ENCODE data around the gene LRRTM1.
A peak's percentile ranks its signal among the peaks of the same experiment; 100 is the strongest.

LRRTM1 gene

DNA sequence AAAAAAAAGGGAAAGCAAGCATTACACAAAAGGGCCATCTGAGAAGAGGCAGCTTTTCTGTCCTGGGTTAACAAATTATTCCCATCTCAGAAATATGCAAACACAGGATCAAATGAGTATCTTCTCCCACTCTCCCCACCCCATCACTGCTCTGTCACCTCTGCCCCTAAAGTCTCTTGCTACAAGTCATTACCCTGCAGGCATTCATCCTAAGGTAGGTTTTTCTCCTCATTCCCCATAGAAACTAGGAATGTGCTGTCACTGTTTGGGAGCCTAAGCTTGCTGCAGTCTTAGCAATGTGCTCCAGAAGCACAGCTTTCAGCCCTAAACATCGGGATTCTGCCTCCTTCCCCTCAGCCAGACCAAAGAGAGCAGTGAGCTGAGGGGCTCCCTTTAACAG is 3.6 kb downstream of the LRRTM1 start:
- H3K27me3 ChIP-seq (ENCODE audit: control insufficient read depth, insufficient read depth, low read length) = peaks cover 72% of the 10 kb centered on the region
- no peak overlapping the region for H3K9ac ChIP-seq (ENCODE audit: low read length)
- peak overlapping the region; percentile 28 for H3K4me3 ChIP-seq (ENCODE audit: low read length)
- H3K4me1 ChIP-seq (ENCODE audit: control insufficient read depth, low read depth, low read length) = peaks cover 47% of the 10 kb centered on the region
- H3K36me3 ChIP-seq (ENCODE audit: control insufficient read depth, low read depth, low read length) = no peaks in the 10 kb centered on the region
- no peaks in the 10 kb centered on the region for H3K9me3 ChIP-seq (ENCODE audit: control insufficient read depth, low read depth, low read length)
- no peak overlapping the region for H3K27ac ChIP-seq (ENCODE audit: low read length)

GRCh38 chr2:80300346-80300745 is 4.2 kb downstream of the LRRTM1 start:
- no peak overlapping the region for H3K9ac ChIP-seq (ENCODE audit: low read length)
- H3K4me1 ChIP-seq (ENCODE audit: control insufficient read depth, low read depth, low read length) = peaks cover 47% of the 10 kb centered on the region
- peaks cover 66% of the 10 kb centered on the region for H3K27me3 ChIP-seq (ENCODE audit: control insufficient read depth, insufficient read depth, low read length)
- H3K27ac ChIP-seq (ENCODE audit: low read length) = no peak overlapping the region
- H3K36me3 ChIP-seq (ENCODE audit: control insufficient read depth, low read depth, low read length) = no peaks in the 10 kb centered on the region
- peak overlapping the region; percentile 28 for H3K4me3 ChIP-seq (ENCODE audit: low read length)
- no peaks in the 10 kb centered on the region for H3K9me3 ChIP-seq (ENCODE audit: control insufficient read depth, low read depth, low read length)

- Histone ChIP-seq H3K27me3 (ENCODE audit: control insufficient read depth, insufficient read depth, low read length) (peaks cover 59% of the 10 kb centered on the region), H3K36me3 (ENCODE audit: control insufficient read depth, low read depth, low read length) (no peaks in the 10 kb centered on the region), H3K4me3 (ENCODE audit: low read length) (no peak overlapping the region), H3K4me1 (ENCODE audit: control insufficient read depth, low read depth, low read length) (peaks cover 47% of the 10 kb centered on the region), H3K9ac (ENCODE audit: low read length) (no peak overlapping the region), H3K27ac (ENCODE audit: low read length) (no peak overlapping the region), H3K9me3 (ENCODE audit: control insufficient read depth, low read depth, low read length) (no peaks in the 10 kb centered on the region)
Measured at GRCh38 chr2:80299661-80300060, 4.9 kb downstream of the LRRTM1 start.

- Histone ChIP-seq H3K9ac (ENCODE audit: low read length) (no peak overlapping the region), H3K4me1 (ENCODE audit: control insufficient read depth, low read depth, low read length) (peaks cover 46% of the 10 kb centered on the region), H3K27me3 (ENCODE audit: control insufficient read depth, insufficient read depth, low read length) (peaks cover 52% of the 10 kb centered on the region), H3K4me3 (ENCODE audit: low read length) (no peak overlapping the region), H3K27ac (ENCODE audit: low read length) (no peak overlapping the region), H3K36me3 (ENCODE audit: control insufficient read depth, low read depth, low read length) (no peaks in the 10 kb centered on the region), H3K9me3 (ENCODE audit: control insufficient read depth, low read depth, low read length) (no peaks in the 10 kb centered on the region)
Measured at GRCh38 chr2:80298954-80299353, 5.6 kb downstream of the LRRTM1 start.

DNA sequence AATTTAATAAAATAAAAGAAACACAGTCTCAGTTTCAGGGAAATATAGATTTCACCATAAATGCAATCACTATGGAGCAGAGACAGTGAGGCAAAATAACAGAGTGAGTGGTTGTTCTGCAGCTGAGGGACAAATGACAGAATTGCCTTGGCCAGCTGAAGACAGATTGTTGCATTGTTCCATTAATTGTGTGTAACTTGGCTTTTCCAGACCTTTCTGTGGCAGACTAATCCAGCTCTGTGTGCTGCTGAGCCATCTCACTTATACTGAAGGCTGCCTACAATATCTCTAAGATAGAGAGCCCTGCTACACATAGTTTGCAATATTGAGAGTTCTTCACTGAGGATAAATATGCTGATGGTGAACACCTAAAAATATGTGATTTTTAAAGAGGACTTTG is 11.5 kb downstream of the LRRTM1 start:
- Histone ChIP-seq H3K27ac (ENCODE audit: low read length) (no peak overlapping the region), H3K36me3 (ENCODE audit: control insufficient read depth, low read depth, low read length) (no peaks in the 10 kb centered on the region), H3K9ac (ENCODE audit: low read length) (no peak overlapping the region), H3K9me3 (ENCODE audit: control insufficient read depth, low read depth, low read length) (no peaks in the 10 kb centered on the region), H3K27me3 (ENCODE audit: control insufficient read depth, insufficient read depth, low read length) (no peaks in the 10 kb centered on the region), H3K4me1 (ENCODE audit: control insufficient read depth, low read depth, low read length) (no peaks in the 10 kb centered on the region), H3K4me3 (ENCODE audit: low read length) (no peak overlapping the region)

DNA sequence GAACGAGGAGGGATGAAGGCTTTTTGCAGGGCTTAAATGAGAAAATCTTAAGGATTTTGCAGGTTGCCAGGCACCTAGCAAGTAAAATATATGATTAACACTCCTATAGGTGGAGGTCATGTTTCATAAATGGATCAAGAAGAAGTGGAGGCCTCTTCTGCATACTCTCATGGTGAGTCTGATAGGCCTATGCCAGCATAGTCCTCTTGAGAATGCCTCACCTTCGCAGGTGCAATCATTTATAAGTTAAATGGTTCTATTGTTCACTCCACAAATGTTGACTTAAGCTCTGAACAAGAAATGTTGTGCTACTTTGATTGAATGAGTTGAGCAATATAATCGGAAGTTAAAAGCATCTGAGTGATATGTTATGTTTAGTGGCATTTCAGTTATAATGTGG is 12.1 kb downstream of the LRRTM1 start:
- no peak overlapping the region for H3K9ac ChIP-seq (ENCODE audit: low read length)
- H3K9me3 ChIP-seq (ENCODE audit: control insufficient read depth, low read depth, low read length) = no peaks in the 10 kb centered on the region
- no peak overlapping the region for H3K27ac ChIP-seq (ENCODE audit: low read length)
- H3K4me3 ChIP-seq (ENCODE audit: low read length) = no peak overlapping the region
- H3K36me3 ChIP-seq (ENCODE audit: control insufficient read depth, low read depth, low read length) = no peaks in the 10 kb centered on the region
- no peaks in the 10 kb centered on the region for H3K27me3 ChIP-seq (ENCODE audit: control insufficient read depth, insufficient read depth, low read length)
- no peaks in the 10 kb centered on the region for H3K4me1 ChIP-seq (ENCODE audit: control insufficient read depth, low read depth, low read length)

GRCh38 chr2:80291656-80292055 is 12.9 kb downstream of the LRRTM1 start:
- Histone ChIP-seq H3K27me3 (ENCODE audit: control insufficient read depth, insufficient read depth, low read length) (no peaks in the 10 kb centered on the region), H3K27ac (ENCODE audit: low read length) (no peak overlapping the region), H3K9ac (ENCODE audit: low read length) (no peak overlapping the region), H3K9me3 (ENCODE audit: control insufficient read depth, low read depth, low read length) (no peaks in the 10 kb centered on the region), H3K4me3 (ENCODE audit: low read length) (no peak overlapping the region), H3K36me3 (ENCODE audit: control insufficient read depth, low read depth, low read length) (no peaks in the 10 kb centered on the region), H3K4me1 (ENCODE audit: control insufficient read depth, low read depth, low read length) (no peaks in the 10 kb centered on the region)

DNA sequence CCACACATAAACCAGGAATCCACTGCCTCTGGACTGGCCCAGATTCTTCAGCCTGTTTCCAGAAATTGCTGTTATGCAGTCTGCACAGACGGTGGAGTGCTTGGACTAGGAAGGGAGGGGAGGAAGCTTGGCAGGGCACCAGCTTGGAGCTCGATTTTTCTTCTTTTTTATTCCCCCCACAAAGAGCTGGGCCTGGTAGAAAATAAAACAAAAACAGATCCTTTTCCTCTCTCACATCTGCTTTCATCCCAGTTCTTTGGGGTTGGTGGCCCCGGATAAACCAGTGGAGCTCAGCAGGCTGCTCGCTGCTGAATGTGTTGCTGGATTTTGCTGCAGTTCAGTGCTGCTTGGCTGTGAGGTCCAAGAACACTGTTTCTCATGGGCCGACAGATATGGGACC is 16.0 kb downstream of the LRRTM1 start:
- Histone ChIP-seq H3K36me3 (ENCODE audit: control insufficient read depth, low read depth, low read length) (no peaks in the 10 kb centered on the region), H3K4me3 (ENCODE audit: low read length) (no peak overlapping the region), H3K4me1 (ENCODE audit: control insufficient read depth, low read depth, low read length) (no peaks in the 10 kb centered on the region), H3K27ac (ENCODE audit: low read length) (no peak overlapping the region), H3K9me3 (ENCODE audit: control insufficient read depth, low read depth, low read length) (no peaks in the 10 kb centered on the region), H3K27me3 (ENCODE audit: control insufficient read depth, insufficient read depth, low read length) (no peaks in the 10 kb centered on the region), H3K9ac (ENCODE audit: low read length) (no peak overlapping the region)

DNA sequence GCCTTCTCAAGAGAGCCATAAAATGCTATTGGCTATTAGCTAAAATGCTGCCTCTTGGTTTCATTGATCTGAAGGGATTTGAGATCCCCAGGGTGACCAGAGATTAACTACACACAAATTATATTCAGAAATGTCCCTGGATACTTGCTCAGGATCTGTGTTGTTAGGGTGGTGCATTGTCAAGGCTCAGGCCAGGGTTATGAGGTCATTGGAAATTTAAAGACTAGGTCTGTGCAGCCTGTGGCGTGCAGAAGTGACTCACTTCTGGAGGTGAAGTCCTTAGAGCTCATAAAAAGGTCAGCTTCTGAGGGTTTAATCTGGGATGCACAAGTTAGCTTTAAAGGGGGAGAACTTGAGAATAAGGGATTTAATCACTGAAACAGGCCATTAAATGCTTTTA is 23.5 kb downstream of the LRRTM1 start:
- H3K27me3 ChIP-seq (ENCODE audit: control insufficient read depth, insufficient read depth, low read length) = no peaks in the 10 kb centered on the region
- no peak overlapping the region for H3K9ac ChIP-seq (ENCODE audit: low read length)
- H3K36me3 ChIP-seq (ENCODE audit: control insufficient read depth, low read depth, low read length) = no peaks in the 10 kb centered on the region
- no peaks in the 10 kb centered on the region for H3K9me3 ChIP-seq (ENCODE audit: control insufficient read depth, low read depth, low read length)
- H3K27ac ChIP-seq (ENCODE audit: low read length) = no peak overlapping the region
- no peak overlapping the region for H3K4me3 ChIP-seq (ENCODE audit: low read length)
- no peaks in the 10 kb centered on the region for H3K4me1 ChIP-seq (ENCODE audit: control insufficient read depth, low read depth, low read length)

DNA sequence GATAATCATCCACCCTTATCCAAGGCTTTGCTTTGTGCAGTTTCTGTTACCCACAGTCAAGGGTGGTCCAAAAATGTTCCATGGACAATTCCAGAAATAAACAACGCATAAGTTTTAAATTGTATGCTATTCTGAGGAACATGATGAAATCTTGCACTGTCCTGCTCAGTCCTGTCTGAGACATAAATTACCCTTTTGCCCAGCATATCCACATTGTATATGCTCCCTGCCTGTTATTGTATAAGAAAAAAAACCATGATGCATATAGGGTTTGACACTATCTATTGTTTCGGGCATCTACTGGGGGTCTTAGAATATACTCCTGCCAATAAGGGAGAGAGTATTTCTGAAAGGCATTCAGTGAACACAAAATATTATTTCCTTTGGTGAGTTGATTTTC is 24.0 kb downstream of the LRRTM1 start:
- no peak overlapping the region for H3K27ac ChIP-seq (ENCODE audit: low read length)
- H3K9ac ChIP-seq (ENCODE audit: low read length) = no peak overlapping the region
- H3K9me3 ChIP-seq (ENCODE audit: control insufficient read depth, low read depth, low read length) = no peaks in the 10 kb centered on the region
- H3K36me3 ChIP-seq (ENCODE audit: control insufficient read depth, low read depth, low read length) = no peaks in the 10 kb centered on the region
- no peaks in the 10 kb centered on the region for H3K4me1 ChIP-seq (ENCODE audit: control insufficient read depth, low read depth, low read length)
- no peak overlapping the region for H3K4me3 ChIP-seq (ENCODE audit: low read length)
- H3K27me3 ChIP-seq (ENCODE audit: control insufficient read depth, insufficient read depth, low read length) = no peaks in the 10 kb centered on the region

- H3K36me3 ChIP-seq (ENCODE audit: control insufficient read depth, low read depth, low read length) = no peaks in the 10 kb centered on the region
- no peak overlapping the region for H3K27ac ChIP-seq (ENCODE audit: low read length)
- no peak overlapping the region for H3K4me3 ChIP-seq (ENCODE audit: low read length)
- H3K9ac ChIP-seq (ENCODE audit: low read length) = no peak overlapping the region
- H3K4me1 ChIP-seq (ENCODE audit: control insufficient read depth, low read depth, low read length) = no peaks in the 10 kb centered on the region
- H3K27me3 ChIP-seq (ENCODE audit: control insufficient read depth, insufficient read depth, low read length) = no peaks in the 10 kb centered on the region
- no peaks in the 10 kb centered on the region for H3K9me3 ChIP-seq (ENCODE audit: control insufficient read depth, low read depth, low read length)
Measured at GRCh38 chr2:80269806-80270205, 34.7 kb downstream of the LRRTM1 start.

DNA sequence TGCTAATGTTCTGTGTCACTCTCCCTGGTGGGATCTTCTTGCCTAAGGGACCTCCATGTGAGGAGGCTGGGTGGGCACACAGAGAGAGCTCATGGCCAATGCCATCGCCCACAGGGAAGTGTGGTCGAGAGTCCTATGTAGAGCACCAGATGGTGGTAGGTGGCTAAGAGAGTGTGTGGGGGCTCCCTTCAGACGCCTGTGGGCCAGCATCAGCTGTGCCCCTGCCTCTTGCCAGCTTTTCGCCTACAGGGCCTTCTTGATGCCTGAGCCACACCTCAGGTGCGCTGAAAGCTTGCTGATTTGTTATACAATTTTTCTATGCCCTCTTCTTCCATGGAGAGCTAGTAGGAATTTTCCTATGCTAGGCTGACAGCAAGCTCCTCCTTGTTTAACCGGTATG is 38.3 kb downstream of the LRRTM1 start:
- H3K9ac ChIP-seq (ENCODE audit: low read length) = no peak overlapping the region
- H3K36me3 ChIP-seq (ENCODE audit: control insufficient read depth, low read depth, low read length) = no peaks in the 10 kb centered on the region
- H3K27me3 ChIP-seq (ENCODE audit: control insufficient read depth, insufficient read depth, low read length) = no peaks in the 10 kb centered on the region
- no peak overlapping the region for H3K4me3 ChIP-seq (ENCODE audit: low read length)
- H3K9me3 ChIP-seq (ENCODE audit: control insufficient read depth, low read depth, low read length) = no peaks in the 10 kb centered on the region
- H3K4me1 ChIP-seq (ENCODE audit: control insufficient read depth, low read depth, low read length) = no peaks in the 10 kb centered on the region
- no peak overlapping the region for H3K27ac ChIP-seq (ENCODE audit: low read length)

Data from iPS-18a (cell line).